Lung (tissue), 12 donors: ENCODE results near the gene ASIC4. TPM values are rescaled to one million over a fixed set of nuclear protein-coding genes. Genes with fewer than 3 reads are reported as not detected.

Experiments used
- ATAC-seq: fragments of 200-7000 bp; cut with Tn5 transposase; one replicate; pipeline ENCODE4 v1.9.1; 2020; ENCODE audit warnings: moderate number of reproducible peaks; ENCODE audit not compliant: insufficient read depth, low FRiP score
- DNase-seq, 3 donors: peaks; one replicate each; pipeline ENCODE4 v3.0.0-alpha.2; 2013 to 2017
- H3K27ac ChIP-seq, 2 donors: one replicate each; pipeline ENCODE4 v1.5.1; 2013; ENCODE audit warnings: mild to moderate bottlenecking in 2 of 2, moderate library complexity in 2 of 2, control low read depth in 1 of 2, inconsistent platforms in 1 of 2, low read depth in 1 of 2, low read length in 1 of 2
- H3K27me3 ChIP-seq, 3 donors: one replicate each; pipeline ENCODE4 v1.5.1; 2013; ENCODE audit warnings: low read length in 2 of 3; ENCODE audit not compliant: control insufficient read depth in 3 of 3, insufficient read depth in 3 of 3
- H3K36me3 ChIP-seq, 4 donors: one replicate each; pipeline ENCODE4 v1.5.1; 2013; ENCODE audit warnings: low read length in 4 of 4, mild to moderate bottlenecking in 1 of 4, moderate library complexity in 1 of 4; ENCODE audit not compliant: control insufficient read depth in 4 of 4, insufficient read depth in 4 of 4
- H3K4me1 ChIP-seq, 5 donors: one replicate each; pipeline ENCODE4 v1.5.1; 2013; ENCODE audit warnings: low read length in 5 of 5, mild to moderate bottlenecking in 2 of 5, moderate library complexity in 1 of 5; ENCODE audit not compliant: control insufficient read depth in 5 of 5, insufficient read depth in 5 of 5
- H3K4me3 ChIP-seq: one replicate; pipeline ENCODE4 v1.5.1; 2013; ENCODE audit warnings: mild to moderate bottlenecking, control low read depth, moderate library complexity
- H3K9ac ChIP-seq, 2 donors: one replicate each; pipeline ENCODE4 v1.5.1; 2013; ENCODE audit warnings: low read length in 2 of 2, control low read depth in 1 of 2; ENCODE audit not compliant: insufficient read depth in 1 of 2
- H3K9me3 ChIP-seq, 4 donors: one replicate each; pipeline ENCODE4 v1.5.1; 2013; ENCODE audit warnings: low read length in 3 of 4, mild to moderate bottlenecking in 1 of 4, moderate library complexity in 1 of 4; ENCODE audit not compliant: control insufficient read depth in 4 of 4, insufficient read depth in 3 of 4
- CTCF ChIP-seq: IDR thresholded peaks from 2 replicates; pipeline ENCODE4 v1.5.1; 2012; ENCODE audit warnings: mild to moderate bottlenecking; ENCODE audit errors: control extremely low read depth, extremely low read depth
- WGBS, 2 donors: extraction: QIAGEN DNeasy Blood & Tissue Kit; methylation state at CpG; one replicate each; pipeline ENCODE4 v1.1.7; 2013; 5-methylcytosine and 5-hydroxymethylcytosine counted together
- polyA plus RNA-seq, 2 donors: library from polyadenylated mRNA; stranded (reverse); fragments of 200-250 nt; gene quantifications; one replicate each; pipeline ENCODE4 v1.2.1, GENCODE V29; 2013
- total RNA-seq, 2 donors: library from RNA; depleted of rRNA in 1 of 2; stranded (reverse); fragments of >200 nt in 1 of 2; gene quantifications; one replicate each; pipeline ENCODE4 v1.2.1, GENCODE V29; 2014 to 2021
- donor health status: control.
- donor health status: control.
- donor health status: Bipolar disorder and iron deficiency.
- donor health status: healthy.
- donor health status: DM: yes; HTN: yes; CAD: no.

The ASIC4 gene
- total and polyA plus RNA-seq, 4 donors: 0.02 to 0.43 (median 0.14) TPM

GRCh38 chr2:219473511-219473910 lies 40.8 kb upstream of the ASIC4 start:
- DNase-seq (no peak), ATAC-seq (no peak)
- Histone ChIP-seq H3K27ac (no peak overlapping the region), H3K4me1 (peaks cover 0 to 15% (median 3%) of the 10 kb centered on the region in 5 donors), H3K27me3 (peaks cover 0 to 3% (median 0%) of the 10 kb centered on the region in 3 donors), H3K4me3 (no peak overlapping the region), H3K9me3 (peaks cover 0 to 5% (median 0%) of the 10 kb centered on the region in 4 donors), H3K9ac (no peak overlapping the region), H3K36me3 (peaks cover 0 to 7% (median 0%) of the 10 kb centered on the region in 4 donors)
- 85 to 93% methylated on average over 18 of the region's 18 CpGs for WGBS, 2 donors
- TF ChIP-seq CTCF: no peak

- Histone ChIP-seq H3K36me3 (peaks cover 0 to 7% (median 0%) of the 10 kb centered on the region in 4 donors), H3K4me3 (no peak overlapping the region), H3K4me1 (peaks cover 0 to 15% (median 3%) of the 10 kb centered on the region in 5 donors), H3K27me3 (peaks cover 0 to 4% (median 0%) of the 10 kb centered on the region in 3 donors), H3K9ac (no peak overlapping the region), H3K27ac (no peak overlapping the region), H3K9me3 (peaks cover 0 to 5% (median 0%) of the 10 kb centered on the region in 4 donors)
- TF ChIP-seq CTCF: no peak
- ATAC-seq (no peak), DNase-seq (no peak)
- 70 to 92% methylated on average over 11 of the region's 11 CpGs for WGBS, 2 donors
These were observed 39.8 kb upstream of the ASIC4 start for GRCh38 chr2:219474285-219475060.

GRCh38 chr2:219475278-219475677 lies 39.0 kb upstream of the ASIC4 start:
- ATAC-seq: no peak
- Histone ChIP-seq H3K27ac (no peak overlapping the region), H3K27me3 (peaks cover 0 to 4% (median 0%) of the 10 kb centered on the region in 3 donors), H3K4me3 (no peak overlapping the region), H3K36me3 (peaks cover 0 to 7% (median 0%) of the 10 kb centered on the region in 4 donors), H3K9ac (no peak overlapping the region), H3K4me1 (peaks cover 0 to 15% (median 2%) of the 10 kb centered on the region in 5 donors), H3K9me3 (peaks cover 0 to 5% (median 0%) of the 10 kb centered on the region in 4 donors)
- no peak for TF ChIP-seq CTCF
- no peak for DNase-seq
- WGBS, 2 donors: 54 to 69% methylated on average over 6 of the region's 6 CpGs
